ENCODE measurements around the gene HSD17B13. TPM values are rescaled to one million over a fixed set of nuclear protein-coding genes. Genes with fewer than 3 reads are reported as not detected.
"Not testable (repeated sequence)": the region's sequence is repeated elsewhere in the genome, so short reads cannot be mapped to it uniquely, and the experiment has no call there.

Gene HSD17B13
- total RNA-seq, 4 donors from 2014 or later: 0.14 to 2.4 (median 0.26) TPM; not detected in 1

GRCh38 chr4:87353592-87353991 is 30.9 kb upstream of the HSD17B13 start:
- DNase-seq: peak; percentile 59 to 65
- Histone ChIP-seq H3K27ac (peak overlapping the region; percentile 57 to 74), H3K4me1 (peaks cover 0 to 4% of the 10 kb centered on the region in 2 donors), H3K27me3 (no peaks in the 10 kb centered on the region), H3K36me3 (no peaks in the 10 kb centered on the region), H3K9me3 (no peaks in the 10 kb centered on the region), H3K4me3 (no peak overlapping the region)
- no peak for TF ChIP-seq POLR2A (IDR thresholded peaks at IDR 0.05)
- TF ChIP-seq, protein P1, sequence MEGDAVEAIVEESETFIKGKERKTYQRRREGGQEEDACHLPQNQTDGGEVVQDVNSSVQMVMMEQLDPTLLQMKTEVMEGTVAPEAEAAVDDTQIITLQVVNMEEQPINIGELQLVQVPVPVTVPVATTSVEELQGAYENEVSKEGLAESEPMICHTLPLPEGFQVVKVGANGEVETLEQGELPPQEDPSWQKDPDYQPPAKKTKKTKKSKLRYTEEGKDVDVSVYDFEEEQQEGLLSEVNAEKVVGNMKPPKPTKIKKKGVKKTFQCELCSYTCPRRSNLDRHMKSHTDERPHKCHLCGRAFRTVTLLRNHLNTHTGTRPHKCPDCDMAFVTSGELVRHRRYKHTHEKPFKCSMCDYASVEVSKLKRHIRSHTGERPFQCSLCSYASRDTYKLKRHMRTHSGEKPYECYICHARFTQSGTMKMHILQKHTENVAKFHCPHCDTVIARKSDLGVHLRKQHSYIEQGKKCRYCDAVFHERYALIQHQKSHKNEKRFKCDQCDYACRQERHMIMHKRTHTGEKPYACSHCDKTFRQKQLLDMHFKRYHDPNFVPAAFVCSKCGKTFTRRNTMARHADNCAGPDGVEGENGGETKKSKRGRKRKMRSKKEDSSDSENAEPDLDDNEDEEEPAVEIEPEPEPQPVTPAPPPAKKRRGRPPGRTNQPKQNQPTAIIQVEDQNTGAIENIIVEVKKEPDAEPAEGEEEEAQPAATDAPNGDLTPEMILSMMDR (IDR thresholded peaks at IDR 0.05): peak; percentile 54 to 65 (median 58)
- intact Hi-C loops (cut with DNase I; ENCODE audit: low total_unique reads): no loop called here

DNA sequence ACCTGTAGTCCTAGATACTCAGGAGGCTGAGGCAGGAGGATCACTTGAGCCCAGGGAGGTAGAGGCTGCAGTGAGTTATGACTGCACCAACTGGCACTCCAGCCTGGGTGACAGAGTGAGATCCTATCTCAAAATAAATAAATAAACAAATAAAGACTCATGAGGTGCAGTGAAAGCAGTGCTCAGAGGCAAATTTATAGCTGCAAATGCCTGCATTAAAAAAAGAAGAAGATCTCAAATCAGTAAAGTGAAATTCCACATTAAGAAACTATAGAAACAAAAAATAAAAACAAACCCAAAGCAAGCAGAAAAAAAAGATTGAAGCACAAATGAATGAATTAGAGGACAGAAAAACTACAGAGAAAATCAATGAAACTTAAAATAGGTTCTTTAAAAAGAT is 22.5 kb upstream of the HSD17B13 start:
- no peak for DNase-seq
- no peaks in the 10 kb centered on the region for H3K36me3 ChIP-seq
- peak overlapping the region; percentile 61 to 91 for H3K27ac ChIP-seq
- TF ChIP-seq POLR2A (IDR thresholded peaks at IDR 0.05): no peak
- H3K4me3 ChIP-seq: no peak overlapping the region
- H3K9me3 ChIP-seq: peaks cover 0 to 10% of the 10 kb centered on the region in 2 donors
- intact Hi-C loops (cut with DNase I; ENCODE audit: low total_unique reads): no loop called here
- H3K27me3 ChIP-seq: no peaks in the 10 kb centered on the region
- no peaks in the 10 kb centered on the region for H3K4me1 ChIP-seq

GRCh38 chr4:87342872-87343271 is 20.2 kb upstream of the HSD17B13 start:
- DNase-seq: no peak
- Histone ChIP-seq H3K36me3 (no peaks in the 10 kb centered on the region), H3K9me3 (peaks cover 0 to 10% of the 10 kb centered on the region in 2 donors), H3K4me1 (no peaks in the 10 kb centered on the region), H3K4me3 (no peak overlapping the region), H3K27ac (peak overlapping the region; percentile 61 to 91), H3K27me3 (no peaks in the 10 kb centered on the region)
- intact Hi-C loops (cut with DNase I; ENCODE audit: low total_unique reads): no loop called here
- TF ChIP-seq, protein P1 (IDR thresholded peaks at IDR 0.05): no peak
- no peak for TF ChIP-seq POLR2A (IDR thresholded peaks at IDR 0.05)

- H3K9me3 ChIP-seq; intact Hi-C loops (cut with DNase I; ENCODE audit: low total_unique reads); H3K4me1 ChIP-seq; H3K27me3 ChIP-seq; H3K36me3 ChIP-seq: not testable (repeated sequence)
- Histone ChIP-seq H3K4me3 (peak overlapping the region in 1 of 2 donors; percentile 11), H3K27ac (peak overlapping the region; percentile 61 to 91)
- peak; percentile 44 to 74 for DNase-seq
Observed at GRCh38 chr4:87341954-87342635, 19.4 kb upstream of the HSD17B13 start.

- DNase-seq: no peak
- H3K36me3 ChIP-seq: no peaks in the 10 kb centered on the region
- H3K9me3 ChIP-seq: no peaks in the 10 kb centered on the region
- intact Hi-C loops (cut with DNase I; ENCODE audit: low total_unique reads): no loop called here
- peak overlapping the region in 1 of 2 donors; percentile 8 for H3K27ac ChIP-seq
- H3K27me3 ChIP-seq: no peaks in the 10 kb centered on the region
- H3K4me1 ChIP-seq: no peaks in the 10 kb centered on the region
- no peak for TF ChIP-seq POLR2A (IDR thresholded peaks at IDR 0.05)
- TF ChIP-seq, protein P1 (IDR thresholded peaks at IDR 0.05): no peak
- H3K4me3 ChIP-seq: no peak overlapping the region
Observed at GRCh38 chr4:87339440-87339839, 16.8 kb upstream of the HSD17B13 start.

GRCh38 chr4:87337361-87337760 is 14.7 kb upstream of the HSD17B13 start:
- intact Hi-C loops (cut with DNase I; ENCODE audit: low total_unique reads): no loop called here
- Histone ChIP-seq H3K4me3 (no peak overlapping the region), H3K27ac (no peak overlapping the region), H3K4me1 (no peaks in the 10 kb centered on the region), H3K9me3 (peaks cover 0 to 6% of the 10 kb centered on the region in 2 donors), H3K36me3 (no peaks in the 10 kb centered on the region), H3K27me3 (no peaks in the 10 kb centered on the region)
- no peak for DNase-seq
- TF ChIP-seq POLR2A (IDR thresholded peaks at IDR 0.05): no peak
- TF ChIP-seq, protein P1 (IDR thresholded peaks at IDR 0.05): no peak

All from uterus (tissue), 4 donors.